ENCODE data around the gene TSPAN32. TPM values are rescaled to one million over a fixed set of nuclear protein-coding genes. Genes with fewer than 3 reads are reported as not detected.
A peak's percentile ranks its signal among the peaks of the same experiment; 100 is the strongest.
"Not testable (repeated sequence)": the region's sequence is repeated elsewhere in the genome, so short reads cannot be mapped to it uniquely, and the experiment has no call there.

The TSPAN32 gene
- total RNA-seq, 8 experiments from 2014 or later: 0.05 to 1.2 (median 0.53) TPM

- Histone ChIP-seq H3K4me1 (replicated peaks in 1 of 2) (peaks cover 0 to 3% of the 10 kb centered on the region in 2 donors), H3K4me3 (no peak overlapping the region), H3K27ac (no peak overlapping the region)
- ATAC-seq (replicated peaks in 6 of 8): no peak
- in situ Hi-C loops (cut with MboI; ENCODE audit: low pct_unique_long_range_greater_than_20kb in 2 of 9, low sequenced_read_pairs in 9 of 9, unreplicated experiment in 9 of 9): loop anchor here in 1 of 9 experiments (25.0 kb wide), 1 partner anchor 92 kb away; the partner anchor contains the start of gene TSSC4
- 73 to 100% (median 86%) methylated on average over 1 to 5 of the region's 10 CpGs; no CpG with 5 or more reads in 2 of the 10 experiments for WGBS, 10 experiments
Measured at GRCh38 chr11:2319791-2320472, 18.1 kb downstream of the TSPAN32 start.

DNA sequence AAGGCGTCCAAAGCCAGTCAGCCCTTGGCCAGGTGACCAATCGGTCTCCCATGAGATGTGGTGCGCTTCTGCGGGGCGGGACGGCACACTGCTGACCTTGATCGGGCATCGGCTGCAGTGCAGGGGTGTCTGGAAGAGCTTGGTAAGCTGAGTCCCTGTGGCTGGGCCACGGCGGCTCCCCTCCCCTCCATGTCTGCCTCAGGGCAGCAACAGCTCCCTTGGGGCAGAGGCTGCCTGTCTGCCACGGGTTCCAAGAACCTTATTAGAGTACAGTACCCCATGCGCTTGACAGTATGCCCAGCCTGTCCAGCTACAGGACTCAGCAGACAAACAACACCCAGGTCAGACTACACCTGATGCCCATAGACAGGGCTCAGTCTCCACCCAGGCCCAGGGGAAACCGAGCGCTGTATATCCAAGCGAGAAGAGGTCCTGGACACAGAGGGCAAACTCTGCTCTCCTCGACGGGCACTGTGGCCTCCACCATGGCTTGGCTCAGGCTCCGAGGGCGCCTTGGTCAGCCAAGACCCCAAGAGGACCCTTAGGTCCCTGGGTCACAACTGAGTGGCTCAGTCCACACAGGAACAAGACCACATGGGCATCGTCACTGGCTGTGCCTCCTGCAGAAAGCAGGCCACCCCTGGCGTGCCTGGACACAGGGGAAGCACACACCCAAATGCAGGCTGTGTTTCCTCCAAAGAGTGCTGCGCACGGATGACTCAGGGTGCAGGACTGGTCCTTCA, 18.9 kb downstream of the TSPAN32 start:
- Histone ChIP-seq H3K4me1 (replicated peaks in 1 of 2) (no peaks in the 10 kb centered on the region), H3K4me3 (no peak overlapping the region), H3K27ac (no peak overlapping the region)
- no peak for ATAC-seq (replicated peaks in 6 of 8)
- in situ Hi-C loops (cut with MboI; ENCODE audit: low pct_unique_long_range_greater_than_20kb in 2 of 9, low sequenced_read_pairs in 9 of 9, unreplicated experiment in 9 of 9): loop anchor here in 1 of 9 experiments (25.0 kb wide), 1 partner anchor 92 kb away; the partner anchor contains the start of gene TSSC4
- WGBS, 10 experiments: 20 to 100% (median 69%) methylated on average over 1 to 5 of the region's 23 CpGs; no CpG with 5 or more reads in 4 of the 10 experiments

DNA sequence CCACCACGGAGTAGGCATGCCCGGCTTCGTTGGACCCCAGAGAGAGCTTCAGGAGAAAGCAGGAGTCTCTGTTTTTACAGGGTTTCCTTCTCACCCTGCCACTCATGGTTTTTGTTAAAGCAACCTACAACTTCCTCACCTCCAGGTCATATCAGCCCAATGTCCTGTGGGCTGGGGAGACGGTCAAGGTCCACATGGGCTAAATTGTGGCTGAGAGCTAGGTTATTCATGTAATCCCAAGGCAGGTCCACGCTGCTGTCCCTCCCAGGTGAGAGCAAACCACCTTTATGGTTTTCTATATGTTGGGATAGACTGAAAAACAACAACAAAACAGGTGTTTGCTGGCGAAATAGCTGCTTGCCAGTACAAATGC, 19.5 kb downstream of the TSPAN32 start:
- in situ Hi-C loops (cut with MboI; ENCODE audit: low pct_unique_long_range_greater_than_20kb in 2 of 9, low sequenced_read_pairs in 9 of 9, unreplicated experiment in 9 of 9): loop anchor here in 1 of 9 experiments (25.0 kb wide), 1 partner anchor 91 kb away; the partner anchor contains the start of gene TSSC4
- H3K4me3 ChIP-seq: no peak overlapping the region
- ATAC-seq (replicated peaks in 6 of 8): no peak
- H3K27ac ChIP-seq: no peak overlapping the region
- WGBS, 10 experiments: 22 to 69% (median 49%) methylated on average over 1 to 5 of the region's 6 CpGs; no CpG with 5 or more reads in 4 of the 10 experiments
- H3K4me1 ChIP-seq (replicated peaks in 1 of 2): no peaks in the 10 kb centered on the region

DNA sequence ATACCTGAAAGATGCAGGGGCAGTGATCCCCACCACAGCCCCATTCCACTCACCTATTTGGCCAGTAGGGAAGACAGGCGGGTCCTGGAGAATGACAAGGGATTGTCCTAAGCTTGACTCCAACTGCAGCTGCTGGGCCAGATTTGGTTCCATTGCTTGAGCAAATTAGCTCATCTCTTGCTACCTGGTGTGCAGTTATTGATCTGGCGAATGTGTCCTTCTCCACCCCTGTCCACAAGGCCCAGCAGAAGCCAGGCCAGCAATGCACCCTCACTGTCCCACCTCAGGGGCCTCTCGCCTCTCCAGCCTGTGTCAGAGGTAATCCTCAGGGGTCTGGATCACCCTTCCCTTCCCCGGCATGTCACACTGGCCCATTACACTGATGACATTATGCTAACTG, 23.3 kb downstream of the TSPAN32 start:
- in situ Hi-C loops (cut with MboI; ENCODE audit: low pct_unique_long_range_greater_than_20kb in 2 of 9, low sequenced_read_pairs in 9 of 9, unreplicated experiment in 9 of 9): no loop called here
- Histone ChIP-seq H3K4me1 (replicated peaks in 1 of 2) (no peaks in the 10 kb centered on the region), H3K27ac (no peak overlapping the region), H3K4me3 (no peak overlapping the region)
- 52 to 100% (median 80%) methylated on average over 1 to 3 of the region's 4 CpGs; no CpG with 5 or more reads in 3 of the 10 experiments for WGBS, 10 experiments
- no peak for ATAC-seq (replicated peaks in 6 of 8)

GRCh38 chr11:2325719-2326118, 23.9 kb downstream of the TSPAN32 start:
- in situ Hi-C loops (cut with MboI; ENCODE audit: low pct_unique_long_range_greater_than_20kb in 2 of 9, low sequenced_read_pairs in 9 of 9, unreplicated experiment in 9 of 9): no loop called here
- 20 to 83% (median 60%) methylated on average over 1 to 2 of the region's 2 CpGs; no CpG with 5 or more reads in 1 of the 10 experiments for WGBS, 10 experiments
- H3K4me3 ChIP-seq: no peak overlapping the region
- ATAC-seq (replicated peaks in 6 of 8): peak in 1 of 8 experiments; percentile 54
- H3K4me1 ChIP-seq (replicated peaks in 1 of 2): no peaks in the 10 kb centered on the region
- no peak overlapping the region for H3K27ac ChIP-seq

- ATAC-seq (replicated peaks in 6 of 8): no peak
- Histone ChIP-seq H3K4me3 (no peak overlapping the region), H3K4me1 (replicated peaks in 1 of 2) (no peaks in the 10 kb centered on the region), H3K27ac (no peak overlapping the region)
- in situ Hi-C loops (cut with MboI; ENCODE audit: low pct_unique_long_range_greater_than_20kb in 2 of 9, low sequenced_read_pairs in 9 of 9, unreplicated experiment in 9 of 9): no loop called here
- WGBS, 10 experiments: 66 to 100% (median 89%) methylated on average over 1 to 10 of the region's 11 CpGs; no CpG with 5 or more reads in 3 of the 10 experiments
Measured at GRCh38 chr11:2327032-2327431, 25.2 kb downstream of the TSPAN32 start.

GRCh38 chr11:2328021-2328420, 26.2 kb downstream of the TSPAN32 start:
- Histone ChIP-seq H3K4me1 (replicated peaks in 1 of 2) (no peaks in the 10 kb centered on the region), H3K4me3 (no peak overlapping the region), H3K27ac (no peak overlapping the region)
- no peak for ATAC-seq (replicated peaks in 6 of 8)
- 47 to 92% (median 74%) methylated on average over 3 to 10 of the region's 11 CpGs; no CpG with 5 or more reads in 3 of the 10 experiments for WGBS, 10 experiments
- in situ Hi-C loops (cut with MboI; ENCODE audit: low pct_unique_long_range_greater_than_20kb in 2 of 9, low sequenced_read_pairs in 9 of 9, unreplicated experiment in 9 of 9): no loop called here

DNA sequence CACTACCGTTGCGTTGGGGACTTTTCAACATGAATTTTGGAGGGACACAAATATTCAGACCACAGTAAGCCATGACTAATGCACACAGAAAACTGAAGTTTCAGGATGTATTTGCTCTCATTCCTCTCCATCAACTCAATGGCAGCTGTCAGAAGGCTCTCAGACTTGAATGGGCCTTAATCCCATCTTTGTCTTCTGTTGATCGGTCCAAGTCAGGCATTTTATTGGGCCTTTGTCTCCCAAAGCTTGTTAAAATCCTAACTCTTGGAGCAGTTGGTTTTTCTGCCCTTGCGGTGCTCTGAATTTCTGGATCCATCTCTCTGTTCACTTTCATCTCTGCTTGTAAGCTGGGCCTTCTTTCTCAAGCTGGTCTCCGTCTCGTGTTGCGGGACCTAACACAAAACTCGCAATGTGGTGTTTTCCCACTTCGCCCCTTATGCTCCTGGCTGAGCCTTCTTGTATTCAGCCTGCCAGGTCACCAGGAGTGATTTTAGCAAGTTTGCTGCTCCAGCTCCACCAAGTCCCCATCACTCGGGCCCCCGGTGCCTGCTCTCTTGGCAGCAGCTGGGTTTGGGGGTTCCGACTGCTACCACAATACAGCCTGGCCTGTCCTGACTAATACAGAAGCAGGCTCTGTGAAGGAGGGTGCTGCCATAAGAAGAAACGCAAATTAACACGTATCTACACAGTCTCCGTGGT, 27.0 kb downstream of the TSPAN32 start:
- H3K27ac ChIP-seq: no peak overlapping the region
- WGBS, 10 experiments: 65 to 93% (median 86%) methylated on average over 2 to 9 of the region's 15 CpGs; no CpG with 5 or more reads in 2 of the 10 experiments
- H3K4me3 ChIP-seq: no peak overlapping the region
- ATAC-seq (replicated peaks in 6 of 8): no peak
- in situ Hi-C loops (cut with MboI; ENCODE audit: low pct_unique_long_range_greater_than_20kb in 2 of 9, low sequenced_read_pairs in 9 of 9, unreplicated experiment in 9 of 9): no loop called here
- H3K4me1 ChIP-seq (replicated peaks in 1 of 2): no peaks in the 10 kb centered on the region

DNA sequence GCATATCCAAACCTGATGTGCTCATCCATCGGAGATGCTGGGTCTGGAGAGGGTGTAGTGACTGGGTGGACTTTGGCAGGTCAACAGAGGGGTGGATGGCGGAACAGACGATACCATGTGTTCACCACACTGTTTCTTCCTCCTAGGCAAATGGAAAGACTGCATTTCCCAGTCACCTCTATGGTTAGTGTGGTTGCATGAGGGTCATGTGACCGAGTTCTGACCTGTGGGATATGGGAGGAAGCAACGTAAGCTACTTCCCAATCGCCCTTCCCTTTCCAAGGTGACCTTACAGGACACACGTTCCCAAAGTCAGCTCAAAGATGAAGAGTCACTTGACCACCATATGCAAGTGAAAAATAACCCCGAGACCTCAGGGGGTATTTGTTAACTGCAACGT, 27.7 kb downstream of the TSPAN32 start:
- in situ Hi-C loops (cut with MboI; ENCODE audit: low pct_unique_long_range_greater_than_20kb in 2 of 9, low sequenced_read_pairs in 9 of 9, unreplicated experiment in 9 of 9): no loop called here
- Histone ChIP-seq H3K4me3 (no peak overlapping the region), H3K4me1 (replicated peaks in 1 of 2) (no peaks in the 10 kb centered on the region), H3K27ac (no peak overlapping the region)
- ATAC-seq (replicated peaks in 6 of 8): no peak
- WGBS, 10 experiments: 34 to 100% (median 70%) methylated on average over 2 to 5 of the region's 9 CpGs; no CpG with 5 or more reads in 3 of the 10 experiments

- no peak overlapping the region for H3K27ac ChIP-seq
- WGBS, 10 experiments: 17 to 80% (median 70%) methylated on average over 1 to 3 of the region's 6 CpGs; no CpG with 5 or more reads in 5 of the 10 experiments
- ATAC-seq (replicated peaks in 6 of 8): no peak
- in situ Hi-C loops (cut with MboI; ENCODE audit: low pct_unique_long_range_greater_than_20kb in 2 of 9, low sequenced_read_pairs in 9 of 9, unreplicated experiment in 9 of 9): no loop called here
- no peak overlapping the region for H3K4me3 ChIP-seq
- no peaks in the 10 kb centered on the region for H3K4me1 ChIP-seq (replicated peaks in 1 of 2)
Measured at GRCh38 chr11:2330696-2331095, 28.9 kb downstream of the TSPAN32 start.

GRCh38 chr11:2331404-2331803, 29.6 kb downstream of the TSPAN32 start:
- H3K4me3 ChIP-seq: no peak overlapping the region
- no peak overlapping the region for H3K27ac ChIP-seq
- in situ Hi-C loops (cut with MboI; ENCODE audit: low pct_unique_long_range_greater_than_20kb in 2 of 9, low sequenced_read_pairs in 9 of 9, unreplicated experiment in 9 of 9): no loop called here
- H3K4me1 ChIP-seq (replicated peaks in 1 of 2): no peaks in the 10 kb centered on the region
- 80 to 90% methylated on average over 1 to 2 of the region's 5 CpGs; no CpG with 5 or more reads in 8 of the 10 experiments for WGBS, 10 experiments
- no peak for ATAC-seq (replicated peaks in 6 of 8)

GRCh38 chr11:2332569-2332968, 30.8 kb downstream of the TSPAN32 start:
- no CpG with 5 or more reads among the region's 29 CpGs for WGBS, 10 experiments
- H3K4me3 ChIP-seq; H3K27ac ChIP-seq; ATAC-seq (replicated peaks in 6 of 8); H3K4me1 ChIP-seq (replicated peaks in 1 of 2); in situ Hi-C loops (cut with MboI; ENCODE audit: low pct_unique_long_range_greater_than_20kb in 2 of 9, low sequenced_read_pairs in 9 of 9, unreplicated experiment in 9 of 9): not testable (repeated sequence)
